IMR-90 (cell line): ENCODE measurements around the gene HBZ.

Experiments used
- CTCF ChIP-seq: conservative IDR thresholded peaks from 2 replicates; pipeline ENCODE4 v1.5.1; 2012; ENCODE audit warnings: mild to moderate bottlenecking, low read depth, low read length, improper control_type of control experiment
- POLR2A ChIP-seq: IDR thresholded peaks from 2 replicates; pipeline ENCODE4 v1.6.1; 2012; ENCODE audit warnings: mild to moderate bottlenecking, low read depth, low read length
- RFX5 ChIP-seq: IDR thresholded peaks from 2 replicates; pipeline ENCODE4 v1.8.0; 2012; ENCODE audit warnings: low read depth, mild to moderate bottlenecking, low read length, moderate library complexity

DNA sequence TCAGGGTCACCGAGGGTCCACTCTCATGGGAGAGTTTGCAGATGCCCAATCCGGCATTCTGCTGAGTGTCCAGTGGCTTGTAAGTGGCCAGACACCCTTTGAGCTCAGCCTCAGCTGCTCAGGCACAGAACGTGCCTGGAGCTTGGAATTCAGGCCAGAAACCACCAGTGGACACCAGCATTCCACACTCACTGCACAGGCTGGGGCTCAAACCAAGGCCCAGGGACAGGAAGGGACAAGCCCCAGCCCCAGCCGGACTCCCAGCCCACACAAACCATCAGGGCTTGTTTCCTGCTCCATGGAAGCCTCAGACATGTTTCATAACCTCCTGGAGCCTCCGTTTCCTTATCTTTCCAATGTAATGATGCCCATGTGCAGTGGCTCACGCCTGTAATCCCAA lies 9.0 kb upstream of the HBZ start:
- TF ChIP-seq CTCF (no peak), RFX5 (no peak), POLR2A (no peak)
